Coronary artery (tissue), 2 donors: ENCODE measurements around the gene EFNA4.

ENCODE experiments used
- DNase-seq: peaks from one replicate; pipeline ENCODE4 v3.0.0-alpha.2; 2017; ENCODE audit warnings: low spot score
- H3K27ac ChIP-seq, 2 donors: fragments of 200-600 bp; sonication (generic); one replicate each; pipeline ENCODE4 v1.5.1; 2016 to 2019
- H3K4me3 ChIP-seq: fragments of 200-600 bp; sonication (generic); 2 replicates; pipeline ENCODE4 v1.5.1; 2016; ENCODE audit warnings: mild to moderate bottlenecking, moderate library complexity
- TF ChIP-seq, protein P1 (sequence below): fragments of 200-600 bp; sonication (generic); IDR thresholded peaks from one replicate; pipeline ENCODE4 v1.5.1; 2019; ENCODE audit warnings: antibody characterized with exemption

The EFNA4 gene

DNA sequence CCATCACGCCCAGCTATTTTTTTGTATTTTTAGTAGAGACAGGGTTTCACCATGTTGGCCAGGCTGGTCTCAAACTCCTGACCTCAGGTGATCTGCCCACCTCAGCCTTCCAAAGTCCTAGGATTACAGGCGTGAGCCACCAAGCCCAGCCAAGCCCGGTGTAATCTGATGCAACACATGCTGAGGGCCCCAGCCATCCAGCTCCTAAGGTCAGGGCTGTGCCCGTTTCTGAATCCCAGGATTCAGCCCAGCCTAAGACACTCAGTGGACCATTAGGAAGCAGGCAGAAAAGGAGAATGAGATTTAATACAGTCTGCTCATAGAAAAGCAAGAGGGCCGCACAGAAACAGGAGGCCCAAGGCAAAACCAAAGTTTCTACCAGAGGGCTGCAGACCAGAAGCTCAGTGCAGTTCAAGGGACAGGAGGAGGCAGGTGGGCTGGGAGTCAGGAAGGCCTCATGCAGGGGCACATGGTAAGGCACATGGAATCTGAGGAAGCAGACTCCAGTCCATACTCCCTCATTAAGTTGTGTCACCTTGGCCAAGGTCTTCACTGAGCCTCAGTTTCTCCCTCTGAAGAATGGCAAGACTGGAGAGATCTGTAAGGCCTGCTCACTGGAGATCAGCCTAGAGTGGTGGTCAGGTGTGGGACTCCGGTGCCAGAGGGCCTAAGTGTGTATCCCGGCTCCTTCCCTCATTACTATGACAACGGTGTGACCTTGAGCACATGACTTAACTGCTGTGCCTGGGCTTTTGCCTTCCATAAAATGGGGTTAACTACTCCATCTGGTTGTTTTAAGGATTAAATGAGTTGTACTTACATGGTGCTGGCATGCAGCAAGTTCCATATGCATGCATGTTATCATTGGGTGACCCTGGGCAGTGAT, 14.8 kb upstream of the EFNA4 start:
- TF ChIP-seq, protein P1, sequence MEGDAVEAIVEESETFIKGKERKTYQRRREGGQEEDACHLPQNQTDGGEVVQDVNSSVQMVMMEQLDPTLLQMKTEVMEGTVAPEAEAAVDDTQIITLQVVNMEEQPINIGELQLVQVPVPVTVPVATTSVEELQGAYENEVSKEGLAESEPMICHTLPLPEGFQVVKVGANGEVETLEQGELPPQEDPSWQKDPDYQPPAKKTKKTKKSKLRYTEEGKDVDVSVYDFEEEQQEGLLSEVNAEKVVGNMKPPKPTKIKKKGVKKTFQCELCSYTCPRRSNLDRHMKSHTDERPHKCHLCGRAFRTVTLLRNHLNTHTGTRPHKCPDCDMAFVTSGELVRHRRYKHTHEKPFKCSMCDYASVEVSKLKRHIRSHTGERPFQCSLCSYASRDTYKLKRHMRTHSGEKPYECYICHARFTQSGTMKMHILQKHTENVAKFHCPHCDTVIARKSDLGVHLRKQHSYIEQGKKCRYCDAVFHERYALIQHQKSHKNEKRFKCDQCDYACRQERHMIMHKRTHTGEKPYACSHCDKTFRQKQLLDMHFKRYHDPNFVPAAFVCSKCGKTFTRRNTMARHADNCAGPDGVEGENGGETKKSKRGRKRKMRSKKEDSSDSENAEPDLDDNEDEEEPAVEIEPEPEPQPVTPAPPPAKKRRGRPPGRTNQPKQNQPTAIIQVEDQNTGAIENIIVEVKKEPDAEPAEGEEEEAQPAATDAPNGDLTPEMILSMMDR, result no peak
- Histone ChIP-seq H3K27ac (no peak overlapping the region), H3K4me3 (no peak overlapping the region)
- DNase-seq, result no peak

DNA sequence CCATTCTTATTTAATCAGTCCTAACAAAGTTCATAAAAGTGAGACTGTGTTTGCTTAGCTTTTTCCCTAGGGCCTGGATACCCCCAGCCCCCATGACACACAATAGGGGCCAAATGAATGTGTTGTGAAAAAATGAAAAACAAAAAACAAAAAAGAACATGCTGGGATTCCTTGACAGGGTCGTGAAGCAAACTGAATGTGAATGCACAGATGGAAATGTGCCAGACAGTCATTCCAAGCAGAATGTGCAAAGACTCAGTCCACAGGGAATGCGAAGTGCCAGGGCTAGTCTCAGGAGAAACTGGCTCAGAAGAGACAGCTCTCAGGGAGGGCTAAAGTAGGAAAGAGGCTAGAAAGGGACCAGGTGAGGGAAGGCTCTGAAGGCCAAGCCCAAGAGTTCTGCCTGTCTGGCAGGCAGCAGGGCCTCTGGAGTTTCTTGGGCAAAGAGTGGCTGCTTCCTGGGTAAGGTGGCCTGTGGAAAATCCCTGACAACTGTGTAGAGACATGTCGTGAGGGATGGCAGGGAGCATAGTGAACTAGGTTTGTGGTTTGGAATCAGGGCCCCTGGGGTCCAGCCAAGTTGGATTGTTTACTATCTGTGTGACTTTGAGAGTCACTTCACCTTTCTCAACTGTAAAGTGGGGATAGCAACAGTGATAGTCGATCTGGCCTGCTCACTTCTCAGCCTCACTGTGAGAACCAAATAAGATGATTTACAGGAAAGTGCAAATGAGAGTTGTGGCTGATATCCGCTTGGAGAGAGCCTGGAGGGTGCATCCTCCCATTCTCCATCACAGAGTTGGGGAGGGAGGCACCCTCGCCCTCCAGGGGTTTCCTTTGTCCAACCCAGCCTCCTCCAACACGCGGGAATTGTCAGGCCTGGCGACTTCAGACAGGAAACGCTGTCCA, 13.6 kb upstream of the EFNA4 start:
- peak overlapping the region; percentile 79 for H3K4me3 ChIP-seq
- TF ChIP-seq, protein P1, result no peak
- peak overlapping the region; percentile 68 to 91 for H3K27ac ChIP-seq
- DNase-seq, result no peak

DNA sequence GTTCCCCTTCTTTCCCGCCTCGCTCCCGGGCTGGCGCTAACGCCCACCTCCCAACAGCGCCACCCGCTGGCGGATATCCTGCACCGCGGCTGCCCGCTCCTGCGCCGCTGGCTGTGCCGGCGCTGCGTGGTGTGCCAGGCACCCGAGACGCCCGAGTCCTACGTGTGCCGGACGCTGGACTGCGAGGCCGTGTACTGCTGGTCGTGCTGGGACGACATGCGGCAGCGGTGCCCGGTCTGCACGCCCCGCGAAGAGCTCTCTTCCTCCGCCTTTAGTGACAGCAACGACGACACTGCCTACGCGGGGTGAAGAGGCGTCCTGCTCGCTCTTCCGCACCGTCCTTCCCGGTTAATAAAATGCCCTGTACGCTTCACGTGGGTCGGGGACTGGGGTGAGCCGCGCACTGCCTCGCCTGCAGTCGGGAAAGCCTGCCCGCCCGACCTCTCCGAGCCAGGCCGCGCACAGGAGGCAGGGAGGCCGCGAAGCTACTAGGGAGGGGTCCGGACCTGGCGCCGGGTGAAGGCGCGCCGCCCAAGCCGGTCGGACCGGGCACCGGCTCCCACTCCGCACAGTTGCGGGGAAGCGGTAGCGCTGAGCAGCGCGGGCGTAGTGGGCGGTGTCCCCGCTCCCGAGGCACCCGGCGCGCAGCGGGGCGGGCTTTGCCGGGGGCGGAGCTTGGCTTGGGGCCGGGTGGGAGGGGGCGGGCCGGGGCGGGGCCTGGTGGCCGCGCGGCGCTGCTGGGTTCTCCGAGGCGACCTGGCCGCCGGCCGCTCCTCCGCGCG, 12.8 kb upstream of the EFNA4 start, which contains the start of gene ADAM15:
TSS of gene ADAM15 (plus strand) at position 757 of the 782 bp plus-strand sequence. CDS start 71 bp downstream, outside the sequence.
- Histone ChIP-seq H3K27ac (peak within 1 kb of the TSS; percentile 68 to 91), H3K4me3 (peak within 1 kb of the TSS; percentile 79)
- TF ChIP-seq, protein P1, result peak; percentile 92
- DNase-seq, result peak; percentile 90

DNA sequence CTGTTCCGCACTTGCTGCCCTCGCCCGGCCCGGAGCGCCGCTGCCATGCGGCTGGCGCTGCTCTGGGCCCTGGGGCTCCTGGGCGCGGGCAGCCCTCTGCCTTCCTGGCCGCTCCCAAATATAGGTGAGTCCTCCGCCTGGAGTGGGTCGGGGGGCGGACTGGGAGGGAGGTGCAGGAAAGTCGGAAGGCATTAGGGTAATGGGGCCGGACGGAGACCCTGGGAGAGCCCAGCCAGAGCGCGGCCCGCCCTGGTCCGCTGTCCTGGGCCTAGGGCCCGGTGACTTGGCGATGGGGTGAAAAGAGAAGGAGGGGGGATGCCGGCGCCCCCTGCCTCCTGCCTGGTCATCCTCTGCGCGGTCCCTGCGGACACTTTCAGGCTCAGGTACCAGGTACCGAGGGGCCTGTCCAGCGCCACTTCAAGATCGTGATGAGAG, 12.2 kb upstream of the EFNA4 start:
- Histone ChIP-seq H3K4me3 (peak overlapping the region; percentile 79), H3K27ac (peak overlapping the region; percentile 68 to 91)
- TF ChIP-seq, protein P1, result no peak
- no peak for DNase-seq

DNA sequence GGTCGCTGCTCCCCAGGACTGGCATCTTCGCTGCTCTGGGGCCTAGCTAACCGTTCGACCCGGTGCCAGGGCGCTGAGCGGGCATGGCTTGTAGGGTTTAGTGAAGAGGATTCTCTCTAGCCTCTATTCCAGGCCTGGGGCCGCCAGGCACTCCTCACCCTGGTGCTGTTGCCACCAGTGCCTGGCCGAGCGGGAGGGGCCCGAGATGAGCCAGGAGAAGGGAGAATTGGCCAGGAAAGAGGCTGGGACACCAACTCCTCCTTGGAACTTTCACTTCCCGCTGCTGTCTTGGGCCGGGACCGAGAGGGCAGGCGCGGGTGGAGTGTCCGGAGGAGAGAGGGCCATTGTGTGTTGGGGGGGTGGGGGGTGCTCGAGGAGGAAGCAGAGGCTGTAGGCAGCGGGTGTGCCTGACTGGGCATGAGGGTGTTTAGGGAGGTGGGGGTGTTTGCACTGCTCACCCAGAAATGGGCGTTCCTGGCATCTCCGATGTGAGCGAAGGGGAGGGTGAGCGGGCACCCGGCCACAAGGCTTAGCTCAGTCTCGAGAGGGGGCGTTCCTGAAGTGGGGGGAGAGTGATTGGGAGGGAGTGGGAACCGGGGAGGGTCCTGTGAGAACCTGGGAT, 11.7 kb upstream of the EFNA4 start:
- Histone ChIP-seq H3K4me3 (peak overlapping the region; percentile 79), H3K27ac (peak overlapping the region; percentile 68 to 91)
- TF ChIP-seq, protein P1, result no peak
- no peak for DNase-seq
